Activated CD4-positive, alpha-beta T cell treated with anti-CD3 and anti-CD28 coated beads, Interleukin-2, amount 50 U/mL, for 4 hours (primary cell): ENCODE data around the gene WFIKKN2.

Source experiments
- DNase-seq, 2 experiments: peaks; one replicate each; pipeline ENCODE4 v3.0.0-alpha.2; 2020

Gene WFIKKN2

GRCh38 chr17:50881182-50881581, 45.8 kb downstream of the WFIKKN2 start:
- no peak for DNase-seq

GRCh38 chr17:50882851-50883250, 47.5 kb downstream of the WFIKKN2 start:
- no peak for DNase-seq

- DNase-seq, result no peak
These were observed 48.6 kb downstream of the WFIKKN2 start for GRCh38 chr17:50883850-50884438.

- no peak for DNase-seq
These were observed 49.3 kb downstream of the WFIKKN2 start for GRCh38 chr17:50884439-50885311.

GRCh38 chr17:50887705-50888245, 52.4 kb downstream of the WFIKKN2 start:
- DNase-seq, result no peak

GRCh38 chr17:50889528-50890118, 54.2 kb downstream of the WFIKKN2 start:
- no peak for DNase-seq

- DNase-seq, result no peak
These were observed 55.5 kb downstream of the WFIKKN2 start for GRCh38 chr17:50890675-50891516.

- no peak for DNase-seq
These were observed 56.2 kb downstream of the WFIKKN2 start for GRCh38 chr17:50891577-50891989.
